ENCODE measurements around the gene ATP6V1E1.
"Not testable (repeated sequence)": the region's sequence is repeated elsewhere in the genome, so short reads cannot be mapped to it uniquely, and the experiment has no call there.

The ATP6V1E1 gene

DNA sequence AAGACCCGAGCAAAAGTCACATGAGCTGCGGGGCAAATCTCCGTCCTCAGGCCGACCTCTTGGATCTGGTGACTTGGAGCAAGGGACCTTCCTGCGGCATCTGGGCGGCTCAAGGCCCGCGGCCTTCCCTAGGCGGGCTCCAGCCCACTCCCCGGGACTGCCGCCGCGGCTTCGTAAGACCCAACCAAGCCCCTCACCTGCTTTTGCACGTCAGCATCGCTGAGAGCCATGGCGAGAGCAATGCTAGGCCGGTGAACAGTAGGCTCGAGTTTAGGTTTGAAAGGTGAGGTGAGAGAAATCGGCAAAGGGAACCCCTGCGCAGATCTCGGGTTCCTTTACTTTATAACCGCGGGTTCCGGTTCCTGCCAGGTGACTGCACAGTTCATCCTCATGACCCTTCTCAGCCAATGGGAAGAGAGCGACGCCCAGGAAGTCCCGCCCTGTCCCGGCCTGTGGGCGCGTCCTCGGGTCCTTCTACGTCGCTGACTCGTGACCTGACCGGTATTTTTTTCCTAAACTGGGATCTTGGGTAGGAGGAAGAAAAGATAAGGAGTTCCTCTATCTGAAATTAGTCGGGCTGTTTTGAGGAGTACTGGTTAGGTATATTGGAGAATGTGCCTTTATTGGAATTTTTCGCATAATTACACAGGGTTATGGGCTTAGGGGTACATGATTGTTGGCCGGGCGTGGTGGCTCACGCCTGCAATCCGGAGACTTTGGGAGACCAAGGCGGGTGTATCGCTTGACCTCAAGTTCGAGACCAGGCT, at the start of gene ATP6V1E1:
Gene ATP6V1E1 (minus strand): TSS at position 344 of the 767 bp plus-strand sequence. CDS start 114 bp downstream, at position 230.
- peak; percentile 94 to 96 for DNase-seq

DNA sequence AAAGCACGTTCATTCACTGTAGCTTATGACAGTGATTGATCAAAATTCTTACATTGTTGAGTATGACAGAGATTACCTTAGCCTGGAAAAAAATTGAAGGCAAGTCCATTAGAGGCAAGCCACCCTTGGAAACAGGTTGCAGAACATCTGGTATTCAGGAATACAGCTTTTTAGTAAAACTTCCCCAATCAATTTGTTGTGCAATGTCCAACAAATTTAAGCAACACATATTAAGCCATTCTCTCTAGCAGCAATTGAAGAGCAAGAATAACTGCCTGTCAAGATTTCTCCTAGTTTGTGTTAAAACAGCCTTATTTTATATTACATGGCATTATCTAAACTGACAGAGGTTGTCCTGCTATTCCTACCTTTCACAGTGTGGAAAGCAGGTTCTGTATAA, 47.0 kb upstream of the ATP6V1E1 start:
- no peak for DNase-seq

DNA sequence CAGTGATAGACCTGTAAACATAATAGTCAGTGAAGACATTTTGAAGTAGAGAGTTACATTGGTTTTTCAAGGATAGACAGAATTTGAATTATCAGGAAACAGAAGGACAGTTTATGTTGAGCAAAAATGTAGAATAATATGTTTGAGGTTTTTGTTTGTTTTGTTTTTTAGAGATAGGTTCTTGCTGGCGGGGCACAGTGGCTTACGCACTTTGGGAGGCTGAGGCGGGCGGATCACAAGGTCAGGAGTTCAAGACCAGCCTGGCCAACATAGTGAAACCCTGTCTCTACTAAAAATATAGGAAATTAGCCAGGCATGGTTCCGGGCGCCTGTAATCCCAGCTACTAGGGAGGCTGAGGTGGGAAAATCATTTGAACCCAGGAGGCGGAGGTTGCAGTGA, 45.6 kb upstream of the ATP6V1E1 start:
- no peak for DNase-seq

DNA sequence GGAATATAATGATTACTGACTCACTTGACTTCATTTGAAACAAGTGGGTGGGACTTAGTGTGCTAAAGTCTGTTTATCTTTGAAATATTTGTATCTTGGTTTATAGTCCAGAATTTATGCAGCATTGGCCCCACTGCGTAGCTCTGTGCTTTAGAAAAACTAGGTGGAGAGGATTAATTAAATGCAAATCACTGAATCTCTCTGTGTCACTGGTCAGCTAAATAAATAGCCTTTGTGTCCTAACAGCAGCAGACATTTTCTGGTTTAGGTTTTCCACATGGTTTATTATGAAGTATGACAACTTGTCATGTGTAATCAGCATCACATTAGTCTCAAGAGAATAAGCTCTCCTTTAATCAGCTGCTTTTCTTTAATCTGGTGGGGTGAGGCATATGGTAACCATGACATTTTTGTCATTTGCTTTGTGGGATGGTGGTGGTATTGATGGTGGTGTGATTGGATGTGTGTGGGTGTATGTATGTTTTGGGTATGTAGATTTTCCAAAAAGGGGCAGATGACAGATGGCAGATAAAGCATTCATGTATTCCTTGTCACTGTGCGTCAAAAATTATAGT, 44.0 kb upstream of the ATP6V1E1 start:
- DNase-seq, result no peak

DNA sequence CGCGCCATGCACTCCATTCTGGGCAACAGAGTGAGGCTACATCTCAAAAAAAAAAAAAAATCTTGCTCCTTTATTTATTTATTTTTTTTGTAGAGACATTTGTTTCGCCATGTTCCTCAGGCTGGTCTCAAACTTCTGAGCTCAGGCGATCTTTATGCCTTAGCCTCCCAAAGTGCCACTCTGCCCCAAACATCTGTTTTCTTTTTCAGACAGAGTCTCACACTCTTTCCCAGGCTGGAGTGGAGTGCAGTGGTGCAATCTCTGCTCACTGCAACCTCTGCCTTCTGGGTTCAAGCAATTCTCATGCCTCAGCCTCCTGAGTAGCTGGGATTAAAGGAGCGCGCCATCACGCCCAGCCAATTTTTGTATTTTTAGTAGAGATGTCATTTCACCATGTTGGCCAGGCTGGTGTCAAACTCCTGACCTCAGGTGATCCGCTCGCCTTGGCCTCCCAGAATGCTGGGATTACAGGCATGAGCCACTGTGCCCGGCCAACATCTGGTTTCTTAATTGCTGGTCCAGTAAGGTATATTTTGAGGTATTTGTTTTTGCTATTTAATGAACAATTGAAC, 43.1 kb upstream of the ATP6V1E1 start:
- DNase-seq, result not testable (repeated sequence)

DNA sequence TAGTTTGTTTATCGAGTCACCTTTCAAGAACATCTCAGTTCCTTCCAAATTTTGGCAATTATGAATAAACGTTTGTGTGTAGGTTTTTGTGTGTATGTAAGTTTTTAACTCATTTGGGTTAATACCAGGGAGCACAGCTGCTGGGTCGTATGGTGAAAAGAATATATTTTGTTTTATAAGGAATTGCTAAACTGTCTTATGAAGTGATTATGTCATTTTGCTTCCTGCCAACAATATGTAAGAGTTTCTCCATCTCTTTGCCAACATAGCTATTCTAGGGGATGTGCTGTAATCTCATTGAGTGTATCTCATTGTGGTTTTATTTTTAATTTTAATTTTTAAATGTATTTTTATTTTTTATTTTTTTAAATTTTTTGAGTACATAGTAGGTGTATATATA, 37.3 kb upstream of the ATP6V1E1 start:
- DNase-seq, result no peak

DNA sequence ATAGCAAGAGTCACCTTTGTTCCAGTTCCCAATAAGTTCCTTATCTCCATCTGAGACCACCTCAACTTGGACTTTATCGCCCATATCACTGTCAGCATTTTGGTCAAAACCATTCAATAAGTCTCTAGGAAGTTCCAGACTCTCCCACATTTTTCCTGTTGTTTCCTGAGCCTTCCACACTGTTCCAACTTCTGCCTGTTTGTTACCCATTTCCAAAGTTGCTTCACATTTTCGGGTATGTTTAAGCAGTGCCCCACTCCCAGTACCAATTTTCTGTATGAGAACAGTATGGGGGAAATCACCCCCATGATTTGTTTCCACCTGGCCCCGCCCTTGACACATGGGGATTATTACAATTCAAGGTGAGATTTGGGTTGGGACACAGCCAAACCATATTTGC, 36.7 kb upstream of the ATP6V1E1 start:
- DNase-seq, result no peak

DNA sequence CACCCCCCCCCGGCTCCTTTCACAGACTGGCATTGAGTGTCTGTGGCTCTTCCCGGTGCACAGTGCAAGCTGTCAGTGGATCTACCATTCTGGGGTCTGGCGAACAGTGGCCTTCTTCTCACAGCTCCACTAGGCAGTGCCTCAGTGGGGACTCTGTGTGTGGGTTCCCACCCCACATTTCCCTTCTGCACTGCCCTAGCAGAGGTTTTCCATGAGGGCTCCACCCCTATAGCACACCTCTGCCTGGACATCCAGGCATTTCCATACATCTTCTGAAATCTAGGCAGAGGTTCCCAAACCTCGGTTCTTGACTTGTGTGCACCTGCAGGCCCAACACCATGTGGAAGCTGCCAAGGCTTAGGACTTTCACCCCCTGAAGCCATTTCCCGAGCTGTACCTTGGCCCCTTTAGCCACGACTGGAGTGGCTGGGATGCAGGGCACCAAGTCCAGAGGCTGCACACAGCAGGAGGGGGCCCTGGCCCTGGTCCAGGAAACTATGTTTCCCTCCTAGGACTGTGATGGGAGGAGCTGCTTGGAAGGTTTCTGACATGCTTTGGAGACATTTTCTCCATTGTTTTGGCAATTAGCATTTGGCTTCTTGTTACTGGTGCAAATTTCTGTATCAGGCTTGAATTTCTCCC, 36.0 kb upstream of the ATP6V1E1 start:
- no peak for DNase-seq

DNA sequence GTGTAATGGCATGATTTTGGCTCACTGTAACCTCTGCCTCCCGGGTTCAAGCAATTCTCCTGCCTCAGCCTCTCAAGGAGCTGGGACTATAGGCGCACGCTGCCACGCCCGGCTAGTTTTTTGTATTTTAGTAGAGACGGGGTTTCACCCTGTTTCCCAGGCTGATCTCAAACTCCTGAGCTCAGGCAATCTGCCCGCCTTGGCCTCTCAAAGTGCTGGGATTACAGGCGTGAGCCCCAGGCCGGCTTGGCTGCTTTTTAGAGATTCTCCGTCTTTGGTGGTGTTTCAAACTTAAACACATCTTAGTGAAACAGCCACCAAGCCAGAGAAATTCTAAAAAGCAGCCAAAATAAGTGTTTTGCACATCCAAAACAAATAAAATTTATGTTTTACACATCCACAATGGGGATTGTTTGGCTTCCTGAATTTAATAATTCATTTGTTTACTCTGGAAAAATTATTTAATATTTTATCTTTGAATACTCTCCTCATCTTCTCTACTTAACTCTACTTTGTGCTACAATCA, 28.4 kb upstream of the ATP6V1E1 start:
- no peak for DNase-seq

DNA sequence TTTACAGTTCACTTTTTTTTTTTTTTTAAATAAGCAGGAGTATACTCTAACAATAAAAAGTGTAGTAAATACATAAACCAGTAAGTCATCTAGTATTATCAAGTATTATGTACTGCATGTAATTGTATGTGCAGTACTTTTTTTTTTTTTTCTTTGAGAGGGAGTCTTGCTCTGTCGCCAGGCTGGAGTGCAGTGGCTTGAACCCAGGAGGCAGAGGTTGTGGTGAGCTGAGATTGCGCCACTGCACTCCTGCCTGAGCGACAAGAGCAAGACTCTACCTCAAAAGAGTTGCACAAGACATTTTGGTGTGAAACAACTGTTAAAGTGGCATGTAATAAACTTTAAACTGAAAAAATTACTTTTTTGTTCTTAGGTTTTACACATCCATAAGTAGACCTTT, 26.7 kb upstream of the ATP6V1E1 start:
- no peak for DNase-seq

DNA sequence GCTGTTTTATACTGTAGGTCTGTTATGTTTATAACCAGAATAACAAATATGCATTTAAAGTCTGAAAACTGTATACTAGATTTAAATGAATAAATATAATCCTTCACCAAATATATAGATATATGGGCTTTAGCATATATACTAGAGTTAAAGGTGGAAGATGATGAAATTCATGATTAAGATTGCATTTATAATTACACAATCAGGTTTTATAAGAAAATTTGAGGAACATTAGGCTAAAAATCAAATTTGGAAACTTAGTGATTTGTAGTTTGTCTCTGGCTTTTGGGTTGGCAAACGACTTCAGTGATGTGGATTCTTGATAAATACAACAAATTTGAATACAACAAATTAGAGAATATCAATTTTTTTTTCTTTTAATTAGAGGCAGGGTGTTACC, 20.0 kb upstream of the ATP6V1E1 start:
- no peak for DNase-seq

DNA sequence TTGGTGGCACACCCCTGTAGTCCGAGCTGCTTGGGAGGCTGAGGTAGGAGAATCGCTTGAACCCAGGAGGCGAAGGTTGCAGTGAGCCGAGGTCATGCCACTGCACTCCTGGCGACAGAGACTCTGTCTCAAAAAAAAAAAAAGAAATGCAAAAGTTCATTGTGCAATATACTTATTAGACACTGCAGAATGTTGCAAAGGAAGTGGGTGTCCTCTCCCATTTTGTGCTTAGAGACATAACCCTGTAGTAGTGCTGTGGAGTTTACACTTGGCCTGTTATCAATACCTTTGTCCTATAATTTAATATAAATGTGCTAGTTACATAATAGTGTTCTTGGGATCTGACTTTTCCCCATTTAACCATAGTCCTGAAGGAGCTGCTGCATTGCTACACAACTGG, 19.4 kb upstream of the ATP6V1E1 start:
- DNase-seq, result no peak

DNA sequence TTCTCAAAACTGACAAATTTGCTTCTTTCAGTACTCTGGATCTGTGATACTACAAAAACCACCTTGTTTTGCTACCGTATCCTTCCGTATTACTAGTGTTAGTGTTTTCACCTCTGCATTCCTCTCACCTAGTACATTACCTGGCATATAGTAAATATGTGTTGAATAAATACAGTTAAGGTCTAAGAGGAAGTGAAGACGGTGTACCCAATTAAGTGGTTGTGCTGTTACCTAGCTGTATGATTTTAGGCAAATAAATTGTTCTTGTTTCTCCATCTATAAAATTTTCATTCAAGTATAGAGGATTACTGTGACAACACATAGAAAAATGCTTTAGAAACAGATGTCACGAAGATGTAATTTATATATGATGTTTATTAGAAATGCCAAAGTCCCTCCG, 18.9 kb upstream of the ATP6V1E1 start:
- DNase-seq, result no peak

DNA sequence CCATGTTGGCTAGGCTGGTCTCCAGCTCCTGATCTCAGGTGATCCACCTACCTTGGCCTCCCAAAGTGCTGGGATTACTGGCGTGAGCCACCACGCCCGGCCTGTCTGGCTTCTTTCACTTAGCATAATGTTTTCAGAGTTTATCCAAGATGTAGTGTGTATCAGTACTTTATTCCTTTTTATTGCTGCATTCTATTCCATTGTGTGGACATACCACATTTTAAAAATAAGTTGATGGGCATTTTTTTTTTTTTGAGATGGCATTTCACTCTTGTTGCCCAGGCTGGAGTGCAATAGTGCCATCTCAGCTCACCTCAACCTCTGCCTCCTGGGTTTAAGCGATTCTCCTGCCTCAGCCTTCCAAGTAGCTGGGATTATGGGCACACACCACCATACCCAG, 13.8 kb upstream of the ATP6V1E1 start:
- not testable (repeated sequence) for DNase-seq

DNA sequence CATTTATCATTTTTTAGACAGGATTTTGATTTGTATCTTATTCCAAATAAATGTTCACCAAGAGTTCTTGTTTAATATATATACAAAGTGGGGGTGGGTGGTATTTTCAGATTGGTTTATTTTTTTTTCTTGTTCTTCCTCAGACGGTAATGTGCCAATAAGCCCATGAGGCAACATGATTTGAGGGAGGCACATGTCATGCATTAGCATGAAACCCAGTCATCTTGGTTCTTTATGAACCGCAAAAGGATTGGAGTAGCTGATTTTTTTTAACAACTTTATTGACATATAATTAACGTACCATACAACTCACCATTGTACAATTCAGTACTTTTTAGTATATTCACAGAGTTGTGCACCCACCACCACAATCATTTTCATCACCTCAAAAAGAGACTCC, 12.7 kb upstream of the ATP6V1E1 start:
- no peak for DNase-seq

DNA sequence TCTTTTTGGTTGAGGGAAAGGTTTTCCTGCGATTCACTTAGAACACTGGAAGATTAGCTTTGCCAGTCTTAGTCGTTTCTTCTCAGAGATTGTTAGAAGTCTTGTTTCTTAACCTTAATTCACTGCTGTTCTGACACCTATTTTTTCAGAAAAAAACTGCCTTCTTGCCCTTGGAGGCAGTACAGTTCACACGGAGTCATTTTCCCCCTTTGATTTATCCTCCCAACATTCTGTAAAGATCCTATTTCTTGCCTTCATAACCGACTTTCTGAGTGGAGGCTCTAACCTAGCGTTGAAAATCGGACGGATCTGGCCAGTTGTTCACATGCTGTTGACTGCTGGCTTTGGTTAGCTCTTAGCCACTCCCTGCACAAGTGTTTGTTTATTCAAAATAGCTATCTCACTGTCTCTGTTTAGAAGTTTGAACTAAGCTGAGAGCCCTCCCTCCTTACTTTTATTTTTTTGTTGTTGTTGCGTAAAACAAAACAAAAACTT, 10.7 kb upstream of the ATP6V1E1 start:
- peak in 1 of 2 experiments; percentile 22 for DNase-seq

DNA sequence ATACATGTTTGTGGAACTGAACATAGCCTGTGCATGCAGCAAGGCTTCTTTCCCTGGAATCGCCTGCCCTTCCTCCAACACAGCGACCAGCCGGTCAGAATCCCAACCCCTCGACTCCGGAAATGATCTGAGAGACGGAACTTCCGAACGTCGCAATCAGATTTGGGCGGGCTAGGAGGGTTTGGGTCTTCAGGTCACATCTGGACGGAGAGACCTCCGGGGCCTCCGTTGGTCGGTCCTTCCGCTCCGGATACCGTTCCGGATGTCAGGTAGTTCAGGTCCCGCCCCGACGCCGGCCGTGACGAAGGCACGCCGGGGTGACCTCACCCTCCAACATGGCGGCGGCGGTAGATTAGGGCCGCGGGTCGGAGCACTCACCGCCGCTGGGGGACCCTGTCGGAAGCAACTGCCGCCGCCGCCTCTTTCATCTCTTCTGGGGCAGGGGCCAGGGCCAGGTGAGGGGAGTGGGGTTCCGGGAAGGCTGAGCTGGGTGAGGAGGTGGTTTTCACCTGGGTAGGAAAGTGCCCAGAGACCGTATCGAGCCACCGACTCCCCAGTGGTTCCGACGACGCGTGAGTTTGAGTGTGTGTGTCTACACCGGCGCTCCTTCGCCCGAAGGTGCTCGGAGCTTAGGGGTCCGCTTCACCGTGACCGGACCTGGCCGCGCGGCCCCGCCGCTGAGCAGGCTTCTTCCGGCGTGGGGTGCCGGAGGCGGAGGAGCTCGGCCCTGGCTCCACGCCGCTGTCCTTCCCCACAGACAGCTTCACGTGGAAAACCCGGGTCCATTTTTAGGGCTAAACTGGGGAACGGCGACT, 10.1 kb upstream of the ATP6V1E1 start, which contains the start of gene BCL2L13:
Gene BCL2L13 (plus strand): TSS at position 326 of the 815 bp plus-strand sequence. CDS start 16,955 bp downstream, outside the sequence.
- peak; percentile 84 to 94 for DNase-seq

DNA sequence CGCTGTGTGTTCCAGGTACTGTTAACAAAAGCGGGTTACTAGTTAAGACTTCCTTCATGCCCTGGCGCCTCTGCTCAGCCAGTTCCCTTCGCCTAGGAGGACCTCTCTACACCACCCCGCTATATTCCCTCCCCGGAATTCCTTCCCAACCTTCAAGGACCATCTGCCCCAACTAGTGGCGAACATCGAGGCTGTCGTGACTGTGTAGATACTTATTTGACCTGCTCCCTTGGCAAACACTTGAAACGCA, 9.6 kb upstream of the ATP6V1E1 start:
- peak in 1 of 2 experiments; percentile 64 for DNase-seq

DNA sequence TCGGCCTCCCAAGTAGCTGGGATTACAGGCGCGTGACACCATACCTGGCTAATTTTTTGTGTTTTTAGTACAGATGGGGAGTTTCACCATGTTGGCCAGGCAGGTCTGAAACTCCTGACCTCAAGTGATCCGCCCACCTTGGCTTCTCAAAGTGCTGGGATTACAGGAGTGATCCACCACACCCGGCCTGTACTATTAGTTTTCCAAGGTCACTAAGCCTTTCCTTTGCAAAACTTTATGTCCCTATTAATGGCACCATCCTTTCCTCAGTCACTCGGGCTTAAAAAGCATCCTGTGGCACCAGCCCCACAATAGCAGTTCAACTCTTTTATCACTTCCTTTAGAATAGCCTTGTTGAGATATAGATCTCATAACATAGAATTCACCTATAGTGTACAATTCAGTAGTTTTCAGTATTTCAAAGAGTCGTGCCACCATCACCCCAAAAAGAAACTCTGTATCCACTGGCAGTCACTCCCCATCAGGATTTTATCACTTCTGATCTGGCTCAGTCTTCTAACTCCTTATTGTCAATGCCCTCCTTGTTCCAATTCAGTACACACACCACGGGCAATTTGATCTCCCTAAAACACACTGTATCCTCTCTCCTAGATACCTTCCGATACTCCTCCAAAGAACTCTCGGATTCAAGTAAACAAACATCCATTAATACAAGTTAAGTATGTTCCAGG, 9.1 kb upstream of the ATP6V1E1 start:
- no peak for DNase-seq

DNA sequence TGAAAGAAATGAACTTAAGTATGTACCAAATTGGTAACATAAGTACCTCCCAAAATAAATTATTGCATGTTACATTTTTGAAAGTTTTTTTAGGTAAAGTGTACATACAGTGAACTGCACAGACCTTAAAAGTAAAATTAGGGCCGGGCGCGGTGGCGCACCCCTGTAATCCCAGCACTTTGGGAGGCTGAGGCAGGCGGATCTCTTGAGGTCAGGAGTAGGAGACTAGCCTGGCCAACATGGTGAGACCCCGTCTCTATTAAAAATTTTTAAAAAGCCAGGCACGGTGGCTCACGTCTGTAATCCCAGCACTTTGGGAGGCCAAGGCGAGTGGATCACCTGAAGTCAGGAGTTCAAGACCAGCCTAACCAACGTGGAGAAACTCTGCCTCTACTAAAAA, 8.3 kb upstream of the ATP6V1E1 start:
- not testable (repeated sequence) for DNase-seq

DNA sequence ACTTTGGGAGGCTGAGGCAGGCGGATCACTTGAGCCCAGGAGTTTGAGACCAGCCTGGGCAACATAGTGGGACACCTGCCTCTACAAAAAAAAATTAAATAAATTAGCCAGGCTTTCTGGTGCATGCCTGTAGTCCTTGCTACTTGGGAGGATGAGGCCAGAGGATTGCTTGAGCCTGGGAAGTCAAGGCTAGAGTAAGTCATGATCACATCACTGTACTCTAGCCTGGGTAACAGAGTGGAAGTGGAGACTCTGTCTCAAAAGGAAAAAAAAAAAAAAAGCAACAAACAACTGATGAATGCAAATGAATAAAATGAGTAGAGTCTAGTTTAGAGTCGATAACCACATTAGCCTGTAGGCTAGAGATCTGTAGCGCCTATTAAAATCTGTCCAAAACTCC, 6.1 kb upstream of the ATP6V1E1 start:
- DNase-seq, result no peak

DNA sequence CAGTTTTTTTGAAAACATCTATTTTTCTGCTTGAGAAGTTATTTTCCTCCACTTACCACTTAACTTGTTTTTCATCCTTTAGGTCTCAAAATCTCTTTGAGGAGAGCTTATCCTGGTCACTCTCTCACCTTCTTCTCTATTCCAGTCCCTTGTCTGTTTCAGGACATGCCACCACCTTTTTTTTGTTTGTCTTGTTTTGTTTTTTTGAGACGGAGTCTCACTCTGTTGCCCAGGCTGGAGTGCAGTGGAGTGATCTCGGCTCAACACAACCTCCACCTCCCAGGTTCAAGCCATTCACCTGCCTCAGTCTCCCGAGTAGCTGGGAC, 5.4 kb upstream of the ATP6V1E1 start:
- DNase-seq, result no peak

Data from NCI-H446 (cell line).